NCI-H345 treated with DMSO at 0.1 percent for 48 hours (cell line): ENCODE results near the gene ATP2B2.
"Not testable (repeated sequence)": the region's sequence is repeated elsewhere in the genome, so short reads cannot be mapped to it uniquely, and the experiment has no call there.

Source experiments
- DNase-seq: peaks from one replicate; lab custom pipeline; 2025; ENCODE audit not compliant: unreplicated experiment; lab: John Stamatoyannopoulos, UW

Gene ATP2B2

GRCh38 chr3:10387881-10388609 lies 117.3 kb downstream of the ATP2B2 start:
- DNase-seq: no peak

GRCh38 chr3:10386121-10386520 lies 119.3 kb downstream of the ATP2B2 start:
- DNase-seq: no peak

DNA sequence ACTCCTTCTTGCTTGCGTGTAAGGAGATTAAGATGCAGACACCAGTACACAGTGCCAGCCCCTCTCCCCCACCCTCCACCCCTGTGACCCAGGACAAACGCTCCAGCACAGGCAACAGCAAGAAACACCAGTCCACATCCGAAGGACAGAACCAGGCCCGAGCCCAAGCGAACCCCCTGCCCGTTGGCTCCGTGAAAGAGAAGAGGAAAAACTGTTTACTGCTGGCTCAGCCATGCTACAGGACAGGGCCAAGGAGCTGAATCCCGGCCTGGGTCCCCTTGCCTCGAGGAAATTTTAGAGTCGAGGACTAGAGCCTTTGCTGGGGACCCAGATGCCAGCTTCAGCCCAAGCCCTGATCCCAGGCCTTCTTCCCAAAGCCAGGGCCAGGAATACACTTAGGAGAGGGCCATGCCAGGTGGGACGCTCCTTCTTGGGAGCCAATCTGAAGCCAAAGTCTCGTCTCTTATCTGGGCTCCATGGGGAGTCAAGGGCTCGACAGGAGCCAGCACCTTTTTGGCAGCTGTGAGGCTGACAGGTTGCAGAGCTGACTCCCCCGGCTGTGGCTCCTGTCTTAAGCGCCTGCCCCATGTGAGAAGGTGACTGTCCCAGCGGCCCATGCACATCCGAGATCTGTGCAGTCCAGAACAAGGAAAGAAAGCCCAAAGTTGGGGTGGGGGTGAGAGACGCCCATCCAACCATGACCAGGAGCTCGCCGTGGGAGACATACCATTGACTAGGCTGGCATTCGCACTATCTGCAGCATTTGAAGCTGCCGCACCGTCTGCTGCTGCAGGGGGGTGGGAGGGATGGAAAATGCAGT lies 120.6 kb downstream of the ATP2B2 start:
- DNase-seq: no peak

GRCh38 chr3:10383850-10384248 lies 121.5 kb downstream of the ATP2B2 start:
- DNase-seq: no peak

DNA sequence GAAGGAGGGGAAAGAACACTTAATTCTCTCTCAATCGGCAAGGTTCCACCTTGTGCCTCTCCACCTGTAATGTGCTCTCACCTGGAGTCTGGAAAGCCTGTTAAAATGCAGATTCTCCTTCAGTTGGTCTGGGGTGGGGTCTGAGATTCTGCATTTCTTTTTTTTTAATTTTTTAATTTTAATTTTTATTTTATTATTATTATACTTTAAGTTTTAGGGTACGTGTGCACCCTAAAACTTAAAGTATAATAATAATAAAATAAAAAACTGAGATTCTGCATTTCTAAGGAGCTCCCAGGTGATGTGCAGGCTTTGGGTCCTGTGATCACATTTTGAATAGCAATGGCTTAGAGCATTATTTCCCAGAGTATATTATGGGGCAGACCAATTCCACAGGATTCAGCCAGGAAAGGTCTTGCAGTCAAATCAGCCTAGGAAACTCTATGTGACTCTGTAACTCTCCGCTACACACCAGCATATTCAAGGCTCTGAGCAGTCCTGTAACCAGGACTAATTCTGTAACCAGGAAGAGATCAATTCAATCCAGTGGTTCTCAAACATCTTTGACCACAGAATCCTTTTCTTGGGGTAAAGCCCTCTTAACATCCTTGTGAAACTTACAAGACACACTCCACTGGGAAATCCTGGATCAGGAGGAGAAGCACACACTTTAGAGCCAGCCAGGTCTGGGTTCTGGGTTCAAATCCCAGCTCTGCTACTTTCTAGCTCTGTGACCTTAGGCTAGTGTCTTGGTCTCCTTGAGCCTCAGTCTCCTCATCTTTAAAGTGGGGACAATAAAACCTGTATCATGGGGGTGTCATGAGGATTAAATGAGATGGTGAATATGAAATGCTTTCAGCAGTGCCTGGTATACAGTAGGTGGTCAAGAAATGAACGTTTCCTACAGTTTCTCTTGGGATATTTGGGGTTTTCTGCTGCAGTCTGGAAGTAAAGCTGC lies 122.2 kb downstream of the ATP2B2 start:
- no peak for DNase-seq

- DNase-seq: not testable (repeated sequence)
These were observed 122.9 kb downstream of the ATP2B2 start for GRCh38 chr3:10382445-10382844.

GRCh38 chr3:10381336-10381735 lies 124.0 kb downstream of the ATP2B2 start:
- DNase-seq: no peak

DNA sequence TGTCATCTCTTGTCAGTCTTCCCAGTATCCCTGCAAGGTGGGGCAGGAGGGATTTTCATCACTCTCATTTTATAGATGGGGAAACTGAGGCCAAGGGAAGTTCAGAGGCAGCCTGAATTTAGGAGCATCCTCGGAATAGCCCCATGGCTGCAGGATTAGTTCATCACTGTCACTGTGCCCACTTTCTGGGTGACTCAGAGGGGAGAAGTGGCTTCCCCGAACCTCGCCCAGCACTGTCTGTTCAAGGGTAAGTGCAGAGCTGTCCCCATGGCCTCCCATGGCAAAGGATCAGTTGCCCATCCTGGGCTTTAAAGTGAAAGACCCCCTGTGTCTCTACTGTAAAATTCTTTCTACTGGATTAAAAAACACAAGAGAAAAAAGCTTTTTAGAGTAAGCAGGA lies 124.5 kb downstream of the ATP2B2 start:
- no peak for DNase-seq

DNA sequence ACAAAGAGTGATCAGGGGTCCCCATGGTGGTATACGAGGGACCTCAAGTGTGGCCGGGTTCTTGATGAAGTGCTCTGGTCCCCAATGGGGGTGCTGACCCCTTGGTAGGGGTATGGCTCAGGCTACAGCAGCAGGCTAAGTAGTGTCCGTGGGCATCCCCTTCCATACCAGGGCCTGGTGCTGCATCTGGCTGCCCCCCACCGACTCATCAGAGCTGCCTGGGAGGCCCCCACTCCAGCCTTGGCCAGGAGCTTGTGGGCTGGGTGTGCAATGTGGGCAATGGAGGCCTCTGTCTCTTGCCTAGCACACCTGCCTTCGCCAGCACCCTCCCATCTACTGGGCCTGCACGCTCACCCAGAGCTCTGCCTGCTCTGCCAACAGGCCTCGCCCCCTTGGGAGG lies 125.4 kb downstream of the ATP2B2 start:
- DNase-seq: no peak

GRCh38 chr3:10379161-10379560 lies 126.2 kb downstream of the ATP2B2 start:
- DNase-seq: no peak

DNA sequence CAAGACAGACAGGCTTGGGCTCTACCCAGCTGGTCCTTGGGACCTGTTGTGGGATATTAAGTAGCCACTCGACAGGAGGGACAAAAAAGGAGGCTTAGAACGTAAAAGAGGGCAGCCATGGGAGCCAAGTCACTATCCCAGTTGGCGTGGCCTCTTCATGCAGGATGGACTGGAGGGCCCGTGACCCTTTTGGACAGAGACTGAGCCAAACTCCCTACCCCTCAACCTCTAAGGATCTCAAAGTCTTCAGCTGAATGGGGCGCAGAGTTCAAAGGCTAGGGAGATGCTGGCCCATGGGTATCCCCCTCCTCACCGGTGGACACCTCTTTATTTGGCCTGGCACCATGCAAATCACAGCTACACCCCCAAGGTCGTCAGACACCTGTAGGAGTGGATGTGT lies 126.6 kb downstream of the ATP2B2 start:
- DNase-seq: no peak

GRCh38 chr3:10378246-10378645 lies 127.1 kb downstream of the ATP2B2 start:
- DNase-seq: no peak

DNA sequence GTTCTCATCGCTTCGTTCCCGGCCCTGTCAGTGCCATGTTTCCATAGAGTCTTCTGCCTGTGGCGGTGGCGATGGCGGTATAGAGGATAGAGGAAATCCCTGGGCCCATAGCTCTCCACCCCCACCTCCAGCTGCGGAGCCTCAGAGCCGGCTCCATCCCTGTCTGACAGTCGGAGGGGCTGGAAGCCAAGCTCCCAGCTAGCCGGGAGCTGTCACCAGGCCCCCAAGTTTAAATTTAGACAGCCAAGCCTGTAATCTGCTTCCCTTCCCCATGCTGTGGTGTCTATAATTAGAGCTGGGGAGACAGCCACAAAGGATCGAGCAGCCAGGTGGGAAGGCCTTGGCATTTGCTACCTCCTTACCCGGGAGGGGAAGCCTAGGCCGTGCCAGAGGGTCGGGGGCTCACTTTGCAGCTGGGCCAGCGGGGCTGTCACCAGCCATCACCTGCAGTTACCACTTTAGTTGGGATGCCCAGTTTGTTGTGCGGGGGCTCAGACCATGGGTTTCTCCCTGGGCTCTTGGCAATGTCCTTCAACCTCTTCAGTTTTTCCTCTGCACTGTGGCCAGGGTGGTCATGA lies 128.1 kb downstream of the ATP2B2 start:
- DNase-seq: no peak

DNA sequence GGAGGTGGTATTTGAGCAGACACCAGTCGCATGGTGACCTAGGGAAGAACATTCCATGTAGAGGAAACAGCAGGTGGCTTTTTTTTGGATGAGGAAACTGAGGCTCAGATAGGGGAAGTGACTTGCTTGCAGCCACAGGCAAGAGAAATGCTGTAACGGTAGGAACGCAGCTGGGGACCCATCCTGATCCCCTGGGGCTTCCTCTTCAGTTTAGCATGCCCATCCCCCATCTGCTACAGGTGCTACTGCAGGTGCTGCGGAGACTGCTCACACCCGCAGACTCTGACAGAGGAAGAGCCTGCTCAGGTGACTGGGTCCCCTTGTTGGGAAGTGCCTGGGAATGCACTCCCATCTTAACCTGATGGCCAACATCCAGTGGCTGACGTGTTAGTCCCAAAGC lies 129.0 kb downstream of the ATP2B2 start:
- peak; percentile 9 for DNase-seq

DNA sequence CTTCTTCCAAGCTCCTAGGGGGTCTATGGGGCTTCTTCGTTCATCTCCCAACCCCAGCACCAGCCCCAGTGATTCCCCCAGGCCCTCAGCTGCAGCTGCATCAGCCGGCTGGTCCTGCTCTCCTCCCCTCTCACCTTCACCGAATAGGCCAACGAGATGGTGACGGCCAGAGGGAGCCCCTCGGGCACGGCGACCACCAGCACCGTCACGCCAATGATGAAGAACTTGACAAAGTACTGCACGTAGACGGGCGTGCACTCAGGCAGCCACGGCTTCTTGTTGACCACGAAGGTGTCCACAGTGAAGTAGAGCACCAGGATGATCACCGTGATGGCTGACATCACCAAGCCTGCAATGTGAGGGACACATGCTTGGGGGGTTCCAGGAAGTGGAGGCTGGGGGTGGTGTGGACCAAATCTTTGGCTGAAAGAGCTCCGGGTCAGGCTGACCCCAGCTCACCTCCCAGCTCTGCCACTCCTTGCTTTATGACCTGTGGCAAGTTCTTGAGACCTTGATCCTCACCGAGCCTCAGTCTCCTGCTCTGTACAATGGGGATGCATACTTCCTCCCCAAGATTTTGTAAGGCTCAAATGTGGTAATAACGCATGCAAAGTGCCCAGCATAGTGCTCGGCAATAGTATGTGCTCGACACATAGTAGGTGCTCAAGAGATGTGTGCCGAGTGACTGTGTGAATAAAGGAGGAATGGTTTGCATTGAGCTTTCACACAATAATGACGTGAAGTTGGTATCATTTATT lies 129.9 kb downstream of the ATP2B2 start:
- DNase-seq: no peak

DNA sequence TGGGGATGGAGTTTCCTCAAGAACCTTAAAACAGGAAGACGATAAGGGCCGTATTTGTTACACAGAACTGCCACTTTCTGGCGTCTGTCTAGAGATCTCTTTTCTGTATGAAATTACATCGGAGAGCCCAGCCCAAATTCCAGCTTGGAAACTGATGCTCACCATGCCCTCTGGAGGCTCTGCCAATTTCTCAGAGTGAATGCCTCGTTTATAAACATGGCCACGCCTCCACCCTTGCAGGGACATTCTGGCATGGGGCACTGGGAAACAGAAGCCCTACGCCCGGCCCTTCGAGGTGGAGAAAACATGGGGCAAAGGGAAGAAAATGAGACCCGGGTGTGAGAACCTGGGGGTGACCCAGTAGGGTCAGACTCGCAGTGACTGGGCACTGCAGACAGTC lies 131.1 kb downstream of the ATP2B2 start:
- no peak for DNase-seq

DNA sequence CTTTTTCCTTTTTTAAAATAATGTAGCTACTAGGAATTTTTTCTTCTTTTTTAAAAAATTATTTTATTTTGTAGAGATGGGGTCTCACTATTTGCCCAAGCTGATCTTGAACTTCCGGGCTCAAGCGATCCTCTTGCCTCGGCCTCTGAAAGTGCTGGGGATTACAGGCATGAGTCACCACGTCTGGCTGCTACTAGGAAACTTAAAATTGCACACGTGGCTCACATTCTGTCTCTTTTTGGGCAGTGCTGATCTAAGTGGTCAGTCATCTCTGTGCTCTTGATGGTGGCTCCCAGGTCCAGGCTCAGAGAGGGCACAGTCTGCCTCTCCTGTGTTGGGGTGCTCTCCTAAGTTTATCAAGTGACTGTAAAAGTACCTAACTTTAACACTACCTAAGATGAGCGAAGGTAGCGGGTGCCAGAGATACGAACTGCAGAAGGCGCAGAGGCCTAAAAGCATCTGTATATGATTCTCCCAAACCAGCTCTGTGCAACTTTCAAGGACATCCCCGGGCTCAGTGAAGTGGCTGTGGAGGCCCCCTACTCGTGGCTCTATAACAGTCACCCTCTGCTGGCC lies 131.6 kb downstream of the ATP2B2 start:
- no peak for DNase-seq

DNA sequence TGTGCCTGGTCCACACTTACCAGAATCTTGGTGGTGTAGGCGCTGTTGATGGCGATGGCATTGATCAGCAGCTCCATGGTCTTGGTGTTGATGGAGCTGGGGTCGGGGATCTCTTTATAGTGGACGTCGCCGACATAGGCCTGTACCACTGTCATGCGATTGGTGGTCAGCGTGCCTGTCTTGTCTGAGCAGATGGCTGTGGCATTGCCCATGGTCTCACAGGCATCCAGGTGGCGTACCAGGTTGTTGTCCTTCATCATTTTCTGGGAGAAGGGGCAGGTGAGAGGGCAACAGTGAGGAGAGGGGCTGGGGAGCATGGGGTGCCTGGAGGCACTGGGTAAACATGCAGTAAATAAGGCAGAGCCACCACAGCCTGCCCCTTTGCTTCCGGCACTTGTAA lies 133.6 kb downstream of the ATP2B2 start:
- DNase-seq: no peak

DNA sequence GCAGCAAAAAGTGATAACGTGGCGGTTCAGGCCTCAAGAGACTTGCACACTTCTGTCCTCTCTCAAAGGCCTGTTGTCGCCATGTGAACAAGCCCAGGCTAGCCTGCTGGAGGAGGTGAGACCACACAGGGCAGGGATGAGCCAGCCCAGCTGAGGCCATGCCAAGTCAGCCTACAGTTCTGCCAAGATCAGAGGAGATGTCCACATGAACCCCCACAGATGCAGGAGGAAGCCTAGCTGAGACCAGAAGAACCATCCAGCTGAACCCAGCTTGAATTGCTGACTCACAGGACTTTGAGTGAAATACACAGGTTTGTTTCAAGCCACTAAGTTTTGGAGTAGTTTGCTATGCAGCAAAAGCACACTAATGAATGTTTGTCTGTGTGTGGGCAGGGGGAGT lies 134.2 kb downstream of the ATP2B2 start:
- DNase-seq: no peak

GRCh38 chr3:10370429-10370828 lies 135.0 kb downstream of the ATP2B2 start:
- DNase-seq: no peak
